Brain pericyte (primary cell): Measurements from ENCODE around the gene ZNF165.
"Not testable (repeated sequence)": the region's sequence is repeated elsewhere in the genome, so short reads cannot be mapped to it uniquely, and the experiment has no call there.

Source experiments
- DNase-seq: peaks from one replicate; pipeline ENCODE4 v3.0.0-alpha.2; 2012; ENCODE audit warnings: low read depth, low spot score

Gene ZNF165

DNA sequence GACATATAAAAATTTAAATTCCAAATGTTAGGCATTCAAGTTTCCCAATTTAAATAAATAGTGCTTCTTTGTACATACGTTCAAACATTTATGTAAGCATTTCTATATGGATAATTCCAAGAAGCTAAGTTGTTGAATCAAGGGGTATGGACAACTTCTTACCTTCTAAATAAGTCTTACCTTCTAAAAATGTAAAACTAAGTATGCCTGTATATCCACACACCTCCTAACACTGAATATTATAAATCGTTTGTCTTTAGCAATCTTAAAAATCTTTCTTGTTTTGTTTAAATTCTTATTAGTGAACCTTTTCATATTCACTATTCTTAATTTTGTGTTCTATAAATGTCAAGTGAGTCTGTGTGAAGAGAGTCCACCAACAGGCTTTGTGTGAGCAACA, 41.5 kb downstream of the ZNF165 start:
- no peak for DNase-seq

- not testable (repeated sequence) for DNase-seq
These were observed 41.9 kb downstream of the ZNF165 start for GRCh38 chr6:28122283-28122682.

GRCh38 chr6:28124350-28124970, 44.1 kb downstream of the ZNF165 start, which contains the start of gene ZSCAN16:
Gene ZSCAN16 (plus strand): TSS chr6:28124609. CDS start chr6:28125444, 835 bp downstream.
- DNase-seq: peak; percentile 30

DNA sequence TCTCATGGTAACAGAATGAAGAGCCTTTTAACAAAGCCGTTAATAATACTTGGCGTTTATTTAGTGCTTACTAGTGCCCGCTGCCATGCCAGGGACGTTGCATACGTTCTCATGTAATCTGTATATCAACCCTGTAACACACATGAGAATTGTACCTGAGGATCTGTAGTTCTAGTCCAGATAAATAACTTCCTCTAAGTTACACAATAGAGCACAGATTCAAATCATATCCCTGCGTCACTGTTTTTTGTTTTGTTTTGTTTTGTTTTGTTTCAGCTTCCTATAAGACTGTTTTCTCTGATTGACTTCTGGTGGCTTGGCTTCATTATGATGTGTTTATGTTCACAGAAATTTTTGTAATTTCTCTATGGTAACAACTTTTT, 44.6 kb downstream of the ZNF165 start:
- DNase-seq: no peak

- DNase-seq: no peak
These were observed 45.0 kb downstream of the ZNF165 start for GRCh38 chr6:28125401-28125800.

- no peak for DNase-seq
These were observed 53.6 kb downstream of the ZNF165 start for GRCh38 chr6:28134015-28134414.

- no peak for DNase-seq
These were observed 54.3 kb downstream of the ZNF165 start for GRCh38 chr6:28134716-28135115.

DNA sequence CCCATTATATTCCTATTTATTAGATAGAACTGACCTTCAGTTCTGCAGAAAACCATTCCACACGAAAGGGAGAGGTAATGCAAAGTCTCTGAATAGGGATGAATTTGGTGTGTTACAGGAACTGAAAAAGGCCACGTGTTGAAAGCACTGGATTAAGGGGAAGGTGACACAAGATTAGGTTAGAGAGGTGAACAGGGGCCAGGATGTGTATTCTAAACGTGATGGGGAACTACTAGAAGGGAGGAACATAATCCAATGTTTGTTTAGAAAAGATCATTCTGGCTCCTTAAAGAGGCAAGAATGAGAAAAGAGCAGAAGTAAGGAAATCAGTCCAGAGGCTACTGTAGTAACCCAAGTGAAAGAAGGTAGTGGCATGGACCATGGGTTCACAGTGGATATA, 55.0 kb downstream of the ZNF165 start:
- DNase-seq: no peak

- DNase-seq: peak; percentile 71
These were observed 56.5 kb downstream of the ZNF165 start for GRCh38 chr6:28136585-28137504.

GRCh38 chr6:28137505-28137981, 57.2 kb downstream of the ZNF165 start:
- no peak for DNase-seq
